HG03108 (cell line): ENCODE measurements around the gene RNF223.
"Not testable (repeated sequence)": the region's sequence is repeated elsewhere in the genome, so short reads cannot be mapped to it uniquely, and the experiment has no call there.

Experiments
- ATAC-seq: cut with Tn5 transposase; IDR thresholded peaks from one replicate; pipeline ENCODE4 v1.9.1; 2021; ENCODE audit warnings: moderate library complexity; ENCODE audit not compliant: unreplicated experiment

The RNF223 gene

DNA sequence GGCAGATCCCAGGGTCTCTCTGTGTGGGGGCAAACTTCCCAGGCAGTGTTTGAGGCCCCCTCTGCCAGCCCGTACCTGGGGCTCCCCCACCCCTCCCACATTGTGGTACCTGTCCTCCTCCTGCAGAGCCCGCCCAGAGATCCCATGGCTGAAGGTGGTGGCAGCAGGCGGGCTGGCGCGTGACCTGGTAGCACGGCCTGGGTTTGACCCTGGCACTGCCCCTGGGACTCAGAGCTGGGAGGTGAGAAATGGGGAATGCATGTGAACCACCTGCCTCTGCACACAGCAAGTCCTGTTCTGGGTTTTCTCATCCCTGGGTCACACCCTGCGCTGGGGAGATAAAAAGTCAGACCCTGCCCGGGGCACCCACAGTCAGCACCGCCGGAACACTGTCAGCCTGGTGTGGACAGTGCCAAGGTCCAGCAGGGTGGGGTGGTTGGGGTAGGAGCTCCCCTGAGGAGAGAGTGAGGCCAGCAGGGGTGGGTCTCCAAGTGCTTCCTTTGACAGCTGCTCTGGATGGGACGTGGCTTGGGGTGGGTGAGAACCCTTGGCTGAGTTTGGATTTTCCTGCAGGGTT, 42.4 kb downstream of the RNF223 start:
- no peak for ATAC-seq

DNA sequence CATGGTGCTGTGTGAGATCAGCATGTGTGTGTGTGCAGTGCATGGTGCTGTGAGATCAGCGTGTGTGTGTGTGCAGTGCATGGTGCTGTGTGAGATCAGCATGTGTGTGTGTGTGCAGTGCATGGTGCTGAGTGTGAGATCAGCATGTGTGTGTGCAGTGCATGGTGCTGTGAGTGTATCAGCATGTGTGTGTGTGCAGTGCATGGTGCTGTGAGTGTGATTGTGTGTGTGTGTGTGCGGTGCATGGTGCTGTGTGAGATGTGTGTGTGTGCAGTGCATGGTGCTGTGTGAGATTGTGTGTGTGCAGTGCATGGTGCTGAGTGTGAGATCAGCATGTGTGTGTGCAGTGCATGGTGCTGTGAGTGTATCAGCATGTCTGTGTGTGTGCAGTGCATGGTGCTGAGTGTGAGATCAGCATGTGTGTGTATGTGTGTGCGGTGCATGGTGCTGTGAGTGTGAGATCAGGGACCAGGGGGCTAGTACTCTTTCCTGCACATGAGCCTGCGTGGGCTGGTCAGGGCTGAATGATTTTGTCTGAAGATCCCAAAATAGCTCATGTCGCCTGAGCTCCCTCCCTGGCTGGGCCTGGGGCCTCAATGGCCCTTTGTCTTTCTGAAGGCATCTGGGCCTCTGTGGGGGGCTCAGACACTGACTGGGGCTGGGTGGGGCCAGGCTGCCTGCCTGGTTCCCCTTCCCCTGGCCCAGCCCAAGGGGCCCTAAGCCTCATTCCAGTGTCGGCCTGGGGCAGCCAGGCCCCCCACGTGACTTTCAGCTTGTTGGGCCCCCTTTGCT, 43.0 kb downstream of the RNF223 start:
- not testable (repeated sequence) for ATAC-seq

DNA sequence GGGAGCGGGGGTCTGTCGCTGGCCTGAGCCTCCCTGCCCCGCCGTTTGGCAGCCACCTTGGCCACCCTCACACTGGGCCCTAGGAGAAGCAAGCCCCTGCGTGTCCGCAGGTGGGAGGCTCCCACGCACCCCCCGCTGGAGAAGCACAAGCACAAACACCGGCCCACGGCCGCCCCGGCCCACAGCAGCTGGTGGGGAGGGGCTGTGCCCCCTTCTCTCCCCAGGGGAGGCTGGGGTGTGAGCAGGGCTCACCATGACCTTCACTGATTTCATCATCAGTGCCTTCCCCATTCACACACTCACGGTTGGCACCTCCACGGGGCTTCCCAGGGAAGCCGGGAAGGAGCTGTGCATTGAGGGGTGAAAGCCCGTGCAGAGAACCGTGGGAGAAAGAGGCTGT, 46.3 kb downstream of the RNF223 start:
- no peak for ATAC-seq

DNA sequence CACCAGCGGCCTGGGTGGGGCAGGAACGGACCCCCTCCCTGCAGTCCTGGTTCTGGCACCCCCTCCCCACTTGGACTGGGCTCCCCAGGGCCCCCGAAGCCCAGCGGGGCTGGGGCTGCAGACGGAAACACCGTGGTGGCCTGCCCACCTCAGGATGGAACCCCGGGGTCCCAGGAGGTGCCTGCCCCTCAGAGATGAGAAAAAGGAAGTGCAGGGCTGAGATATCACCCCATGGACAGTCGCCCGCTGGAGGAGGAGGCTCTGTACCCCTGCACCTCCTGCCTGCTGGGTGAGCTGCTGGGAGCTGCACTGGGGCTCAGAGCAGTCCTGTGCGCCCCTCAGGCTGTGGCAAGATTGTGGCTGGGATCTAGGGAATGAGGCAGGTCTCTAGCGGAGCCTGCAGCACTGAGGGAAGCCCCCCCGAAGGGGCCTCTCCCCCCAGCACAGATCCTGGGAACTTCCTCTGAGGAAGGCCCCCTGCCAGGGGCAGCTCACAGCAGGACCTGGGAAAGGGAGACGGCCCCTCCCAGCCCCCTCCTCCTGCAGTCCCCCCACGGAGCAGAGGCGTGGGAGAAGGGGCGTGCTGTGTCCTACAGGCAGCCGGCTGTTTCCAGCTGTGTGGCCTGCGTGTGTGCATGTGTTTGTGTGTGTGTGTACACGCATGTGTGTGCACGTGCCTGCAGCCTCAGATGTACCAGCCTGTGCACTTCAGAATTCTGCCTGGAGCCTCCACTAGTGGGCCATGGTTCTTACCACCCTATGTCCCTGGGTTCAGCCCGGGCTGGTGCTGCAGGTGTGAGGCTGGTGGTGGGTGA, 47.3 kb downstream of the RNF223 start:
- ATAC-seq = no peak

DNA sequence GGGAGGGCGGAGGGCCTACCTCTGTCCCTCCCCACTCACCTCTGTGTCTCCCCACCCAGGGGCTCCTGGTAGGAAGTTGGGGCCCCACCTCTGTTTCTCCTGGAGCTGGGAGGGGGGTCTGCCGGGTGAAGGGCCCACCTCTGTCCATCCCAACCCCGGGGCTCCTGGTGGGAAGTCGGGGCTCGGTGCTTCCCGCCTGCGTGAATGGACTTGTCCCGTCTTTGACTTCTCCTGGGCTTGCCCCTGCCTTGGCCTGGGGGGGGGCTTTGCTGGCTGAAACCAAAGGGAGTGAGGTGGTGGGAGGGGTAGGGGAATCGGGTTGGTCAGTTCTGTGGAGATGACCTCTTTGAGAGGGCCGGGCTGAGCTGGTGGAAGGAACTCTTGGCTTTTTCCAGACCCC, 48.4 kb downstream of the RNF223 start:
- no peak for ATAC-seq

DNA sequence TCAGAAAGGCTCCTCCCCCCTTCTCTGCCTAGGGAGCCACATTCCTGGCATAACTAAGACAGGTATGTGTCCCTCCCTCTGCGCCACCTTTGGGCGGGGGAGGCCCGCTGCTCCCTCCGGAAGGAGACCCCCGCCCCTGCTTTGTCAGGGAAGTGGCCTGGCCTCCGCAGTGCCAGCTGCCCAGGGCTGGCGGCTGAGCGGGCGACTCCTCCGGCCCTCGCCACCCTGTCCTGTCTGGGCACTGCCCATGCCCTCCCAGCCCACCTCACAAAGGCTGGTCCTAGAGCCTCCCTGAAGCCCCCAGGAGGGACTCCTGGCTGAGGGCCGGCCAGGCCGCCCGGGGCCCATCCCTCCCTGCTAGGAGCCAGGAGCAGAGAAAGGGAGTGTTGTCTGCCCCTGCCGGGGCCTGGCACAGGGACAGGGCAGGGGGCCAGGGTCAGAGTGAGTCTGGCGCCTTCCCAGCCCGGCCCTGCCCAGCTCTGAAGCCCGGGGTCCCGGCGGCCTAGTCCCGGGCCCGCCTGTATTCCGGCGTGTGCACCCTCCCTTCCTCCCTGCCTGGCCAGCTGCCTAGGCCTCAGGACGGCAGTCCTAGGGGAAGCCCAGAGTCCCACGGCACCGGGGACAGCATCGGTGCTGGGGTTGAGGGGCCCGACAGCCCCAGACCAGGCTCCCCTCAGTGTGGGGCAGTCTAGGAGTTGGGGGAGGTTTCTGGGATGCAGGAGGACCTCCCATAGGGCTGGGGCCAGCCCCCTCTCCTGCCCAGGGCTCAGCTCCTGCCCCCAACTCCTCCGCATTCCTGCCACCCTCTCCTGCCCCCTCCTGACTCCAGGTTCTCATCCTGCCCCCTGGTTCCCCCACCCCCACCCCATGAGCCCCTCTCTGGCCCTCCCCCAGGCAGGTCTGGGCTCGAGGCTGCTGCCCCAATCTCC, 49.1 kb downstream of the RNF223 start:
- ATAC-seq = no peak

DNA sequence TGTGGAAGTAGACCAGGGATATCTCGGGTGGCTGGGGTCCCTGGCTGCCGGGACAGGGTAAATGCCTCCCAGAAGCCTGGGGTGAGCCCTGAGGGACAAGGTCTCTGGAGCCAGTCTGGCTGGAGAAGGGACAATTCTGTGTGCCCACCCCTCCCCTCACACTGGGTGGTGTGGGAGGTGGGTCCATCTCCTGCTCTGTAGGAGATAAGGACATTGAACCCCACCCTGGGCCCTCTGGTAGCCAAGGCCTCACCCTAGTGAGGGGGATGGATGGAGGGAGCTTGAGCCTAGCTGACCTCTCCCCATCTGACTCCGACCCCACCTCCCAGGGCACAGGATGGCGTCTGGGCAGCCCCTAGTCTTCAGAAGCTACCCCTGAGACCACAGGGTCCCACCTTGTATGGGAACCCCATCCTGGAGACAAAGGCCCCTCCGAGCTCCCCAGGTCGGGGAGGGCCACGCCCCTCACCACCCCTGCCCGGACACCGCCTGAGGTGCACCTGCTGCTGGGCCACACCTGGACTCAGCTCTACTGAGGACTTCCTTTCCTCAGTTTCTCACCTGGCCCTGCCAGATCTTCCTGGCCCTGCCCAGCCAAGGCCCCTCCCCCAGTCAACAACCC, 49.8 kb downstream of the RNF223 start:
- no peak for ATAC-seq

DNA sequence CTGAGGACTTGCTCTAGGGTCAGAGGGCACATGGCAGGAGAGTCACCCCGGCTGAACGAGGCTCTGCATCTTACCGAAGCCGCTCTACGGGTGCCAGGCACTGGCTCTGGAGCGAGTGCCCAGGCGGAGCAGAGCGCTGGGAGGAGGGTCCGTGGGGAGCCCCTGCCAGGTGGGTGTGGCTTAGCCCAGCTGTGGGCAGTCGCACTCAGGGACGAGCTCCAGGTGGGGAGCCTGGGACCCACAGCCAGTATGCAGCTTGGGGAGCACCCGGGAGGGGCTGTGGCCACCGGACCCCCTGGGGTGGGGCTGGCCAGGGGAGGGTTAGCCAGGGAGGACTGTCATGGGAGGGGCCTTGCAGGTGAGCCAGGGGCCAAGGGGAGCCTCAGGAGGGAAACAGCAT, 50.4 kb downstream of the RNF223 start:
- no peak for ATAC-seq

DNA sequence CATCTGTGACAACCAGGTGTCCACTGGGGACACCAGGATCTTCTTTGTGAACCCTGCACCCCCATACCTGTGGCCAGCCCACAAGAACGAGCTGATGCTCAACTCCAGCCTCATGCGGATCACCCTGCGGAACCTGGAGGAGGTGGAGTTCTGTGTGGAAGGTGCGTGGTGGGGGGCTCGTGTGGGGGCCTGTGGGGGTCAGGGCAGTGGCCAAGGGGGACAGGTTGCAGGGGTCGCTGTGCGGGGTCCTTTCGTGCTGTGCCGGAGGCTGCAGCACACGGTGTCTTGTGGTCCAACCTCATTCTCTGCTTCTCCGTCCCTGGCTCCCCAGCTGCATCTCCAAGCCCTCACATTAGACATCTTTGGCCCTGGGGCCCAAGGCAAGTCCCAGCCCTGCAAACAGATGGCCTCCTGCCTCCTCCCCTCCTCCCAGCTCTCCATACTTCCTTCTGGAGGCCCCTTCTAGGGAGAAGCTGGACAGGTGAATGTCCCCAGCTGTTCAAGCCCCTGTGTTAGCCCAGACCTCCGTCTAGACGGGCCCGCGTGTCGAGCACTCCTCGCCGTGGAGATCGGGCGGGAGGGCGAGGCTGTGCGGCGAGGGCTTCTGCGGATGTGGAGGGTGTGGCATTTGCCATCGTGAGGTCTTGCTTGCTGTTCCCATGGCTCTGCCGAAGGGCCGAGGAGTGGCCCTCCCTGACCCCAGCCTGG, 51.6 kb downstream of the RNF223 start:
- ATAC-seq = no peak

DNA sequence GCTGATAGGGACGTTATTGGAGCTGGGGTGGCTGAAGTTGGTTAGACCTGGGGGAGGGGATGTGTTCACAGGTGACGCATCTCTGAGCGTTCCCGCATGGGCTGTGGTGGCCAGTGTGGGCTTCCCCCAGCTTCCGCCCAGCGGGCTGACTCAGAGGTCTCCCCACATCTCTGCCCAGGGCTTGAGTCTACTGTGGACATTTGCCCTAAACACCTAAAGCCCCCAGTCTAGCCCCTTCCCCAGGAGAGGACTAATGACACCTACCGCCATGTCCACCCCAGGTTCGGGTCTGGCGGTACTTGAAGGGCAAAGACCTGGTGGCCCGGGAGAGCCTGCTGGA, 52.2 kb downstream of the RNF223 start:
- ATAC-seq = no peak

DNA sequence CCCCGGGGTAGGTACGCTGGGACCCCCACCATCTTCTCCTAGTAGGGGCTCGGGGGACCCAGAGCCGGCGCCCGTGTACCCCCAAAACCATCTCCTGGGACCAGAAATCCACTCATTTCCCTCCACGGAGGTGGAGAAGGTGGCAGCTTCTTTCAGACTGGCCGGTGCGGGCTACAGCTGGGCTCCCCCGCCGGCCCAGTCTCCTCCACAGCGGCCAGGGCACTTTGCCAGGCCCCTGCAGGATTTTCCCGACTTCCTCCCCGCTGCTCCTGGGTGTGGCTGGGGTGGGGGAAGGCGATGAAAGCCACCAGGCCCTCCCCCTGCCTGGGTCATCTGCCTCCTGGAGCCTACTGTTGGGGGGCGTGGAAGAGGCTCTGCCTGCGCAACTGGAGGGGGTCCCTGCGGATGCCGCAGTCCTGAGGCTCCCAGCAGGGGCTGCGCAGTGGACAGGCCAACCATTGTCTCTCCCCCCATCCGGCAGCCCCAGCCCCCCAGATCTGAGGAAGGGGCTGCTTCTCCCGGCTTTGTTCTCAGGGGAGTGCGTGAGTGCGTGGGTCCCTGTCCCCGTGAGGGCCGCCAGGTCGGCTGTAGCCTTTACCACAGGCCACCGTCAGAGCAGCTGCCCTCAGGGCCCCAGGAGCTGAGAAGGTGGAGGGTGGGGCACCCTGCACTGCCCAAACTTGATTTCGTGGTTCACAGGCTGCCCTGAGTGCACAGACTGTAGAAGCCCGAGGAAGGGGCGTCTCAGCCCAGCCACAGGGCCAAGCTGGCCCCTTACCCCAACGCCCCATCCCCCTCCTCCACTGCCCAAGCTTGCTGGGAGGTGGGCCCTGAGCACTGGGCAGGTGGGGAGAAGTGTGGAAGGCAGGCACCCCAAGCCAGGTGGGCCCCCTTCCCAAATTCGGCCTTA, 52.8 kb downstream of the RNF223 start:
- no peak for ATAC-seq
